Liver (tissue), 3 donors: Measurements from ENCODE around the gene ATXN1.

Experiments used
- ATF3 ChIP-seq: IDR thresholded peaks from 2 replicates; pipeline ENCODE4 v1.6.1; 2016; ENCODE audit warnings: antibody characterized with exemption
- CTCF ChIP-seq: fragments of 150-350 bp; IDR thresholded peaks from 2 replicates; pipeline ENCODE4 v1.5.1; 2017; ENCODE audit warnings: improper control_type of control experiment, low read depth, low read length; ENCODE audit not compliant: missing input control
- JUND ChIP-seq, 2 donors: IDR thresholded peaks; 2 replicates each; pipeline ENCODE4 v1.6.1; 2016; ENCODE audit warnings: antibody characterized with exemption in 2 of 2
- RAD21 ChIP-seq, 2 donors: IDR thresholded peaks; 2 replicates each; pipeline ENCODE4 v1.6.1; 2016; ENCODE audit warnings: antibody characterized with exemption in 2 of 2, mild to moderate bottlenecking in 2 of 2
- REST ChIP-seq: IDR thresholded peaks from 2 replicates; pipeline ENCODE4 v1.6.1; 2016; ENCODE audit warnings: antibody characterized with exemption, mild to moderate bottlenecking
- TAF1 ChIP-seq: conservative IDR thresholded peaks from 2 replicates; pipeline ENCODE4 v1.6.1; 2016; ENCODE audit warnings: antibody characterized with exemption, mild to moderate bottlenecking
- TF ChIP-seq, protein P1 (sequence below): IDR thresholded peaks from 2 replicates; pipeline ENCODE4 v1.6.1; 2016; ENCODE audit warnings: antibody characterized with exemption
- donor health status: healthy.
- donor health status: healthy.

GRCh38 chr6:16496210-16496609 lies 265.1 kb downstream of the ATXN1 start:
- TF ChIP-seq TAF1 (no peak), CTCF (no peak), JUND (IDR thresholded peaks at IDR 0.05) (no peak), REST (no peak), ATF3 (no peak), RAD21 (IDR thresholded peaks at IDR 0.05) (no peak)
- TF ChIP-seq, protein P1, sequence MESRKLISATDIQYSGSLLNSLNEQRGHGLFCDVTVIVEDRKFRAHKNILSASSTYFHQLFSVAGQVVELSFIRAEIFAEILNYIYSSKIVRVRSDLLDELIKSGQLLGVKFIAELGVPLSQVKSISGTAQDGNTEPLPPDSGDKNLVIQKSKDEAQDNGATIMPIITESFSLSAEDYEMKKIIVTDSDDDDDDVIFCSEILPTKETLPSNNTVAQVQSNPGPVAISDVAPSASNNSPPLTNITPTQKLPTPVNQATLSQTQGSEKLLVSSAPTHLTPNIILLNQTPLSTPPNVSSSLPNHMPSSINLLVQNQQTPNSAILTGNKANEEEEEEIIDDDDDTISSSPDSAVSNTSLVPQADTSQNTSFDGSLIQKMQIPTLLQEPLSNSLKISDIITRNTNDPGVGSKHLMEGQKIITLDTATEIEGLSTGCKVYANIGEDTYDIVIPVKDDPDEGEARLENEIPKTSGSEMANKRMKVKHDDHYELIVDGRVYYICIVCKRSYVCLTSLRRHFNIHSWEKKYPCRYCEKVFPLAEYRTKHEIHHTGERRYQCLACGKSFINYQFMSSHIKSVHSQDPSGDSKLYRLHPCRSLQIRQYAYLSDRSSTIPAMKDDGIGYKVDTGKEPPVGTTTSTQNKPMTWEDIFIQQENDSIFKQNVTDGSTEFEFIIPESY: no peak
